SJCRH30 (cell line): ENCODE measurements around the gene WDR1. TPM values are rescaled to one million over a fixed set of nuclear protein-coding genes. Genes with fewer than 3 reads are reported as not detected.

ENCODE experiments used
- DNase-seq, 2 experiments: peaks; one replicate each; pipeline ENCODE4 v3.0.0-alpha.2; 2015 to 2020
- H3K27ac ChIP-seq: fragments of 250-450 bp; sonication (Bioruptor Pico); 2 replicates; pipeline ENCODE4 v1.5.1; 2020; ENCODE audit warnings: mild to moderate bottlenecking, moderate library complexity
- H3K27me3 ChIP-seq: fragments of 250-450 bp; sonication (Bioruptor Pico); 2 replicates; pipeline ENCODE4 v1.5.1; 2020; ENCODE audit warnings: mild to moderate bottlenecking, moderate library complexity
- H3K36me3 ChIP-seq: fragments of 250-450 bp; sonication (Bioruptor Pico); 2 replicates; pipeline ENCODE4 v1.5.1; 2020; ENCODE audit warnings: mild to moderate bottlenecking, moderate library complexity
- H3K4me1 ChIP-seq: fragments of 250-450 bp; sonication (Bioruptor Pico); 2 replicates; pipeline ENCODE4 v1.5.1; 2020; ENCODE audit warnings: mild to moderate bottlenecking, moderate library complexity
- H3K4me3 ChIP-seq: fragments of 250-450 bp; sonication (Bioruptor Pico); 2 replicates; pipeline ENCODE4 v1.5.1; 2020; ENCODE audit warnings: mild to moderate bottlenecking, moderate library complexity
- H3K9me3 ChIP-seq: fragments of 250-450 bp; sonication (Bioruptor Pico); replicated peaks from 2 replicates; pipeline ENCODE4 v1.5.1; 2020; ENCODE audit warnings: mild to moderate bottlenecking, moderate library complexity
- total RNA-seq: library from RNA; depleted of rRNA; stranded (reverse); fragments of >200 nt; shearing (Covaris generic); gene quantifications from 2 replicates; pipeline ENCODE4 v1.2.3, GENCODE V29; 2014

WDR1 gene
- total RNA-seq, 1 experiment from 2014 or later, result 95.1 TPM

GRCh38 chr4:10113362-10114047 is 3.1 kb downstream of the WDR1 start:
- H3K36me3 ChIP-seq, result peaks cover 51% of the 10 kb centered on the region
- H3K4me1 ChIP-seq, result peaks cover 15% of the 10 kb centered on the region; the same call in 1 of the 2 replicates
- H3K4me3 ChIP-seq, result no peak overlapping the region

GRCh38 chr4:10112658-10113284 is 3.8 kb downstream of the WDR1 start:
- Histone ChIP-seq H3K27ac (no peak overlapping the region), H3K36me3 (peaks cover 55% of the 10 kb centered on the region), H3K4me3 (no peak overlapping the region), H3K27me3 (no peaks in the 10 kb centered on the region), H3K9me3 (no peaks in the 10 kb centered on the region), H3K4me1 (peaks cover 16% of the 10 kb centered on the region; the same call in 1 of the 2 replicates)
- DNase-seq, result no peak

More at GRCh38 chr4:10113362-10114047, 3.1 kb downstream of the WDR1 start:
- DNase-seq, result no peak
- H3K27ac ChIP-seq, result no peak overlapping the region
- no peaks in the 10 kb centered on the region for H3K9me3 ChIP-seq
- no peaks in the 10 kb centered on the region for H3K27me3 ChIP-seq

DNA sequence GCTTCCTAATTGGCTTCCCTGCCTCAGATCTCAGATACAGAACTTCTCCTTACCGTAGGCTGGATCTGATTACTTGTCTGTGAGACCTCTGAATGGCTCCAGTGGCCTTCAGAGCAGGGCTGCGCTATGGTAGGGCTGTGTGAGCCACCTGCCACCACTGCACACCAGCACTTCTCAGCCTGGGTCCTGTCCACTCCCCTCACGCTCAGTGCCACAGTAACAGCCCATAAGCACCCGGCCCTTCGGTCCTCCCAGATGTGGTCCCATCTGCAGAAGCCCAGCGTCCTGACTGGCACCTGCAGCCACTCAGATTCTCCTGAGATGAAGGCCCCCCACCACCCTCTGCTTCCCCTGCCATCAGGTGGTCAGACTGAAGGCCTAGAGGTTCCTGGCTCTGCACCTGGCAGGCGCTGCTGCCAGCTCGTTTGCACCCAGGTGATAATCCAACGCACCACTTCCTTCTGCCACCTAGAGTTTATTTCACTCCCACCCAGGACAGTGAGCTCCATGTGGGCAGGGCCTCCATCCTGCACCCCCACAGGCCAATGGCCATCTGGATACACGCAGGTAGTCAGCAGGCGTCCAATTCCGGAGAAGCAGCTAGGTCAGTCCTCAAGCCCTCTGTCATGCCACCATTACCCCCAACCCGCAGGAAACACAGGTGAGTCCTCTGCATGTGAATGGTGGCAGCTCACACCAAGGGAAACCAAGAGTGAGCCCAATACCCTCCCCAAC is 5.4 kb downstream of the WDR1 start:
- Histone ChIP-seq H3K4me3 (no peak overlapping the region), H3K27me3 (no peaks in the 10 kb centered on the region), H3K9me3 (no peaks in the 10 kb centered on the region), H3K4me1 (peaks cover 17% of the 10 kb centered on the region), H3K36me3 (peaks cover 56% of the 10 kb centered on the region), H3K27ac (no peak overlapping the region)
- DNase-seq, result no peak

- H3K36me3 ChIP-seq, result peaks cover 56% of the 10 kb centered on the region
- H3K4me1 ChIP-seq, result peaks cover 19% of the 10 kb centered on the region
Measured at GRCh38 chr4:10109995-10110670, 6.5 kb downstream of the WDR1 start.

GRCh38 chr4:10108818-10109783 is 7.5 kb downstream of the WDR1 start:
- peaks cover 47% of the 10 kb centered on the region for H3K36me3 ChIP-seq
- no peak overlapping the region for H3K4me3 ChIP-seq
- DNase-seq, result peak; percentile 32 to 50
- peak overlapping the region; percentile 10; the same call in 1 of the 2 replicates for H3K27ac ChIP-seq
- peaks cover 19% of the 10 kb centered on the region for H3K4me1 ChIP-seq
- H3K27me3 ChIP-seq, result no peaks in the 10 kb centered on the region
- H3K9me3 ChIP-seq, result no peaks in the 10 kb centered on the region

More at GRCh38 chr4:10109995-10110670, 6.5 kb downstream of the WDR1 start:
- Histone ChIP-seq H3K27ac (no peak overlapping the region), H3K9me3 (no peaks in the 10 kb centered on the region), H3K4me3 (no peak overlapping the region), H3K27me3 (no peaks in the 10 kb centered on the region)
- no peak for DNase-seq

GRCh38 chr4:10108391-10108790 is 8.2 kb downstream of the WDR1 start:
- no peak overlapping the region for H3K27ac ChIP-seq
- DNase-seq, result no peak
- no peaks in the 10 kb centered on the region for H3K27me3 ChIP-seq
- no peak overlapping the region for H3K4me3 ChIP-seq
- peaks cover 44% of the 10 kb centered on the region for H3K36me3 ChIP-seq
- H3K9me3 ChIP-seq, result no peaks in the 10 kb centered on the region
- H3K4me1 ChIP-seq, result peaks cover 19% of the 10 kb centered on the region

DNA sequence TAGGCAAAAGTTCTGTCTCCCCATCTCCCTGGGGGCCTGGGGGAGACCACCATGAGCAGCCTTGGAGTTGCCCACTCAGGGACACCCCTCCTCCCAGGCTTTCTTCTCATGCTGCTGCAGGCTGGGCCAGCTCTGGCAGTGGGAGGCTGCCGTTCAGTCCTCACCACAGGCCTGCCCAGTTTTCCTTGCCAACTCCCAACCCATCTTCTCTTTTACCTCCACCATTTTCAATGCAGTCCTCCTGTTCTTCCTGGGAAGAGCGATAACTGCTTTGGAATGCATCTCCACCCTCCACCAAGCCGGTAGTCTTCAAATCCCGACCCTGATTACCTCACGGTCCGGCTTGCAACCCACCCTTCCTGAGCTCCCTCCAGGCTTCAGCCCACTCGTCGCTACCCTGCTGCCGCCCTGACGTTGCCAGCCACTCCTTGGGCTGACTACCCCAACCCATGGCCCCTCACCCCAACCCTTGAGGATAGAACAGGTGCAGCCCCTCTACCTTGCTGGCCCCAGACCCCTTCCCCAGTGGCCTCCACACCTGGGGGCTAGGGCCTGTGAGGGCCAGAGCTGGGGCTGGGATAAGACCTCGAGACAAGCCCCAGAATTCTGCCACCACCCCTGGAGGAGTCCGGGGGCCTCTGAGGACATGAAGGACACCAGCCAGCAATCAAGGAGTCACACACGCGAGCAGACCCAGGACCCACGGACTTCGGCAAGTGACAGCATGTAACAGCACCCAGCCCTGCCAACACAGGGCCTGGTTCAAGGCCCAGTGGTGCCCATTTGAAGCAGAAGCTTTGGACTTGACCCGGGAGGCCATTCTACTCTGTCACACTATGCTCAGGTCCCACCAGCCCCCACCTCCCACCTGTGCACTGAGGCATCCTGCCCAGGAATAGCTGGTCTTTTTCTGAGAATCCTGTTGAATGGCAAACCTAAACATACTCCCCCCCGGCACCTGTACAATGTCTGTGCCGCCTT is 9.2 kb downstream of the WDR1 start:
- H3K36me3 ChIP-seq, result peaks cover 38% of the 10 kb centered on the region
- peaks cover 19% of the 10 kb centered on the region for H3K4me1 ChIP-seq

DNA sequence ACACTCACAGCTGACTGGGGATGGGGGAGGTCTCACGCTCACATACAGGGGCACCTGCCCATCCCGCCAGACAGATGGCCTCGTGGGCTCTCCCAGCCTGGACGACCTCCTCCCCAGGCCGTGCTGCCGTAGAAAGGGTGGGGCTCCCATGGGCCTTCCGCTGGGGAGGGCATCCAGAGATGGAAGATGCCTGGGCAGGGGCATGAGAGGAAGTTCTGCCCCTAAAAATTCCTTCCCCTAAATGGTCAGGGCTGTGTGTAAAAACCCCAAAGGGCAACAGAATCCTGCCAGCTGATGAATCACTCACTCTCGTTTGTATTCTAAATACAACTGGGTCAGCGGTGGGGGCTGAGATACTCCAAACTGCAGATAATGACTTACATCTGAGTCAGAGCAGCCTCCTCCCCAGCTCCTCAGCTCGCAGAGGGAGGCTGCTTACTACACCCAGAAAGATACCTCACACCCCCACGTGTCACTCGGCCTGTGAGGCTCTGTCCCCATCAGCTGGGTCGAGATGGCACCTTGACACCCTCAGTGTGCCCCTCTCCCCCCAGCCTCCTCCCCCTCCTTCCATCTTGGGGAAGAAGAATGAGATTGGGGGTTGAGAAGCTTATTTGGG is 10.1 kb downstream of the WDR1 start:
- Histone ChIP-seq H3K9me3 (no peaks in the 10 kb centered on the region), H3K36me3 (peaks cover 36% of the 10 kb centered on the region), H3K4me3 (no peak overlapping the region), H3K4me1 (peaks cover 19% of the 10 kb centered on the region), H3K27me3 (no peaks in the 10 kb centered on the region), H3K27ac (no peak overlapping the region)
- DNase-seq, result peak; percentile 45 to 55

More for the DNA sequence above, 9.2 kb downstream of the WDR1 start:
- Histone ChIP-seq H3K27ac (no peak overlapping the region), H3K9me3 (no peaks in the 10 kb centered on the region), H3K4me3 (no peak overlapping the region), H3K27me3 (no peaks in the 10 kb centered on the region)
- DNase-seq, result no peak

- Histone ChIP-seq H3K36me3 (peaks cover 33% of the 10 kb centered on the region), H3K4me1 (peaks cover 19% of the 10 kb centered on the region), H3K27me3 (no peaks in the 10 kb centered on the region), H3K27ac (no peak overlapping the region), H3K4me3 (no peak overlapping the region), H3K9me3 (no peaks in the 10 kb centered on the region)
- DNase-seq, result no peak
Measured at GRCh38 chr4:10105920-10106319, 10.7 kb downstream of the WDR1 start.

DNA sequence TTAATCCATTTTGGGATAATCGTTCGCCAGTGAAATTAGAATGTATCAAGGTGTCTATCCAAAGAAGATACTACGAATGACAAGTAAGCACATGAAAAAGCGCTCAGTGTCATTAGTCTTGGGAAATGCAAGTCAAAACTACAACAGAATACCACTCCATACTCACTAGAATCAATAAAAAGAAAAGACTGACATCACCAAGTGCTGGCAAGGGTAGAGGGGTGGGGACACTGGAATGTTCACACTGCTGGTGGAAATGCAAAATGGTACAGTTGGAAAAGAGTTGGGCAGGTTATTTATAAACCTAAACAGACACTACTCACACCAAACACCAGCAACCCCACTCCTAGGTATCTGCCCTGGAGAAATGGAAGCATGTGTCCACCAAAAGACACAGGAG is 11.2 kb downstream of the WDR1 start:
- no peaks in the 10 kb centered on the region for H3K27me3 ChIP-seq
- H3K4me1 ChIP-seq, result peaks cover 19% of the 10 kb centered on the region
- no peak for DNase-seq
- peaks cover 30% of the 10 kb centered on the region for H3K36me3 ChIP-seq
- H3K9me3 ChIP-seq, result no peaks in the 10 kb centered on the region
- no peak overlapping the region for H3K27ac ChIP-seq
- H3K4me3 ChIP-seq, result no peak overlapping the region

DNA sequence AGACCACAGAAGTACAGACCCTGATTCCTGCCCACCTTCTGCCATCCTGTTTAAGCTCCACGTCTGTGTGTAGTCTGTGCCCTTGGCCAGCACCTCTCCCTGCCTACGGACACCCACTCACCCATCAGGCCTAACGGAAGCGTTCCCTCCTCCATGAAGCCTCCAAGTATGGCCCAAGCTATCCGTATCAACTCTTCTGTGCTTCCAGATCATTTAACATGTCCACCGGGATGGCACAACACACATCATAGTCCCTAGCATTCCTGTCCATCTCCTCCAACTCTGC is 11.7 kb downstream of the WDR1 start:
- DNase-seq, result no peak
- H3K9me3 ChIP-seq, result no peaks in the 10 kb centered on the region
- peaks cover 25% of the 10 kb centered on the region for H3K36me3 ChIP-seq
- H3K27me3 ChIP-seq, result no peaks in the 10 kb centered on the region
- peaks cover 19% of the 10 kb centered on the region for H3K4me1 ChIP-seq
- no peak overlapping the region for H3K27ac ChIP-seq
- no peak overlapping the region for H3K4me3 ChIP-seq

DNA sequence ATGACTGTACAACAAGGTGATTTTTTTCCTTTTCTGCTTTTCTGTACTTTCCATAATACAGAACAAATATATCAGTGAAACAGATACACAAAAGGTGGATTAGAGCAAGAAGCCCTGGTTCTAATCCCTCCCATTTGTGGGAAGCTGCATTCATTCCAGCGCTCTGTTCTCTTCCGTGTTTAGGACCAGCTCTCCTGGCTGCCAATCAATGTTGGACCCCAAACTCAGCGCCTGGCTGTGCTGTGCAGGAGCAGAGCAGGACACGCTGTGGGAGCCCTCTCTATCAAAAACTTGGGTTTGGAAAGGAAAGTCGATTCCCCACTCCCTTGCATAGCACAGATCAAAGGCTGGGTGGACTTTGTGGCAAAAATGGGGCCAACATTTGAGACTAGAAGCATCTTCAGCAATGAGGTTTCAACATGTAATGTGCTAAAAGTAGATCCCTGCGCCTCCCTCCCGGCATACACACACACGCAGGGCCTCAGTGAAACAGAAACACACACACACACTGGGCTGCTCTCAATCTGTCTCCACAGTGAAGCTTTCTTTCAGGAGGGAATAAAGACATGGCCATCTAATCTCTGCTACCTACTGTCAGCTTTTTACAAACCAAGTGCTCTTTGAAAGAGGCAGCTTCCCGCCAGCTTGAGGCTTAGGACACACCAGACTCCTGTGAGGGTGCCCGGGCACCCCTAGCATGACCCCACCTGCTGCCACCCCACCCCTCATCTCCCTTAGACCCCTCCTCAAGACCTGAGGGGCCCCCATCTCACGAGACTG is 12.2 kb downstream of the WDR1 start:
- Histone ChIP-seq H3K9me3 (no peaks in the 10 kb centered on the region), H3K27ac (no peak overlapping the region), H3K27me3 (no peaks in the 10 kb centered on the region), H3K4me3 (no peak overlapping the region), H3K36me3 (peaks cover 29% of the 10 kb centered on the region), H3K4me1 (peaks cover 17% of the 10 kb centered on the region)
- DNase-seq, result no peak
